ENCODE results near the gene NRCAM. TPM values are rescaled to one million over a fixed set of nuclear protein-coding genes. Genes with fewer than 3 reads are reported as not detected.

Gene NRCAM
- total RNA-seq, 1 experiment from 2014 or later = 2.7 TPM

- TF ChIP-seq, protein P1, sequence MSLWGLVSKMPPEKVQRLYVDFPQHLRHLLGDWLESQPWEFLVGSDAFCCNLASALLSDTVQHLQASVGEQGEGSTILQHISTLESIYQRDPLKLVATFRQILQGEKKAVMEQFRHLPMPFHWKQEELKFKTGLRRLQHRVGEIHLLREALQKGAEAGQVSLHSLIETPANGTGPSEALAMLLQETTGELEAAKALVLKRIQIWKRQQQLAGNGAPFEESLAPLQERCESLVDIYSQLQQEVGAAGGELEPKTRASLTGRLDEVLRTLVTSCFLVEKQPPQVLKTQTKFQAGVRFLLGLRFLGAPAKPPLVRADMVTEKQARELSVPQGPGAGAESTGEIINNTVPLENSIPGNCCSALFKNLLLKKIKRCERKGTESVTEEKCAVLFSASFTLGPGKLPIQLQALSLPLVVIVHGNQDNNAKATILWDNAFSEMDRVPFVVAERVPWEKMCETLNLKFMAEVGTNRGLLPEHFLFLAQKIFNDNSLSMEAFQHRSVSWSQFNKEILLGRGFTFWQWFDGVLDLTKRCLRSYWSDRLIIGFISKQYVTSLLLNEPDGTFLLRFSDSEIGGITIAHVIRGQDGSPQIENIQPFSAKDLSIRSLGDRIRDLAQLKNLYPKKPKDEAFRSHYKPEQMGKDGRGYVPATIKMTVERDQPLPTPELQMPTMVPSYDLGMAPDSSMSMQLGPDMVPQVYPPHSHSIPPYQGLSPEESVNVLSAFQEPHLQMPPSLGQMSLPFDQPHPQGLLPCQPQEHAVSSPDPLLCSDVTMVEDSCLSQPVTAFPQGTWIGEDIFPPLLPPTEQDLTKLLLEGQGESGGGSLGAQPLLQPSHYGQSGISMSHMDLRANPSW (CRISPR knock-in tag; conservative IDR thresholded peaks at IDR 0.05; ENCODE audit: low read depth) = no peak
Observed at GRCh38 chr7:108314049-108314448, 142.2 kb downstream of the NRCAM start (continued).

DNA sequence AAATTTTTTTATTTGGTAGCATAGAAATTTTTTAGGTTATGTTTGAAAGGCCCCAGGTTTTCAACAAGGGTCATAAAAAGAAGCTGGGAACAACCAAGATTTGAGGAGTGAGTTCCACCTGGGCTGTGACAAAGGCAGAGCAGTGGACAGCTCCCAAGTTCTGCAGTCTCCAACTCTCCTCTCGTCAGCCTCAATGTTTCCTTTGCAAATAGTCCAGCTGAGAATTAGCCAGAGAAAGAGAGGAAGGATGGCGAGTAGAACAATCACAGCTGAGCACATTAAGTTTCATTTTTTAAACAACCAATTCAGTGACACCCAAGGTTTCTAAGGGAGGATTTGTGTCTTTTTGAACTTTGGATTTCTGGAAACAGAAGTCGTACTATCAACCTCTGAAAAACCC lies 143.2 kb downstream of the NRCAM start:
- H3K27ac Mint-ChIP-seq = no peak overlapping the region
- H3K36me3 Mint-ChIP-seq = no peaks in the 10 kb centered on the region
- no peak overlapping the region for H3K4me3 Mint-ChIP-seq
- ATAC-seq = peak; percentile 47; the same call in 1 of the 2 replicates
- H3K27me3 Mint-ChIP-seq (ENCODE audit: low read depth) = no peaks in the 10 kb centered on the region
- ChIA-PET CTCF (interaction anchor here (0.5 kb wide), 1 partner anchor 132 kb away, joined by 4 read pairs; no protein-coding TSS in a partner anchor), POLR2A (no interaction called here)
- 0 out of 2 replicates have a peak, but pooled peaks cover 6% of the 10 kb centered on the region for H3K9me3 Mint-ChIP-seq
- no peak for TF ChIP-seq FOXK1 (CRISPR knock-in tag; IDR thresholded peaks at IDR 0.05)
- TF ChIP-seq, protein P2, sequence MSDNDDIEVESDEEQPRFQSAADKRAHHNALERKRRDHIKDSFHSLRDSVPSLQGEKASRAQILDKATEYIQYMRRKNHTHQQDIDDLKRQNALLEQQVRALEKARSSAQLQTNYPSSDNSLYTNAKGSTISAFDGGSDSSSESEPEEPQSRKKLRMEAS (CRISPR knock-in tag; IDR thresholded peaks at IDR 0.05) = no peak
- TF ChIP-seq NR2C2 (CRISPR knock-in tag; IDR thresholded peaks at IDR 0.05) = no peak
- no peak for TF ChIP-seq RORB (CRISPR knock-in tag; IDR thresholded peaks at IDR 0.05)
- TF ChIP-seq, protein P3, sequence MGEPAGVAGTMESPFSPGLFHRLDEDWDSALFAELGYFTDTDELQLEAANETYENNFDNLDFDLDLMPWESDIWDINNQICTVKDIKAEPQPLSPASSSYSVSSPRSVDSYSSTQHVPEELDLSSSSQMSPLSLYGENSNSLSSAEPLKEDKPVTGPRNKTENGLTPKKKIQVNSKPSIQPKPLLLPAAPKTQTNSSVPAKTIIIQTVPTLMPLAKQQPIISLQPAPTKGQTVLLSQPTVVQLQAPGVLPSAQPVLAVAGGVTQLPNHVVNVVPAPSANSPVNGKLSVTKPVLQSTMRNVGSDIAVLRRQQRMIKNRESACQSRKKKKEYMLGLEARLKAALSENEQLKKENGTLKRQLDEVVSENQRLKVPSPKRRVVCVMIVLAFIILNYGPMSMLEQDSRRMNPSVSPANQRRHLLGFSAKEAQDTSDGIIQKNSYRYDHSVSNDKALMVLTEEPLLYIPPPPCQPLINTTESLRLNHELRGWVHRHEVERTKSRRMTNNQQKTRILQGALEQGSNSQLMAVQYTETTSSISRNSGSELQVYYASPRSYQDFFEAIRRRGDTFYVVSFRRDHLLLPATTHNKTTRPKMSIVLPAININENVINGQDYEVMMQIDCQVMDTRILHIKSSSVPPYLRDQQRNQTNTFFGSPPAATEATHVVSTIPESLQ (CRISPR knock-in tag; IDR thresholded peaks at IDR 0.05) = no peak
- TF ChIP-seq HMGA2 (CRISPR knock-in tag; IDR thresholded peaks at IDR 0.05) = no peak
- TF ChIP-seq ETV6 (CRISPR knock-in tag; IDR thresholded peaks at IDR 0.05) = no peak
- TF ChIP-seq ZNF396 (CRISPR knock-in tag; IDR thresholded peaks at IDR 0.05; ENCODE audit: borderline replicate concordance) = no peak
- TF ChIP-seq TP53 (CRISPR knock-in tag; IDR thresholded peaks at IDR 0.05) = no peak
- TF ChIP-seq, protein P4, sequence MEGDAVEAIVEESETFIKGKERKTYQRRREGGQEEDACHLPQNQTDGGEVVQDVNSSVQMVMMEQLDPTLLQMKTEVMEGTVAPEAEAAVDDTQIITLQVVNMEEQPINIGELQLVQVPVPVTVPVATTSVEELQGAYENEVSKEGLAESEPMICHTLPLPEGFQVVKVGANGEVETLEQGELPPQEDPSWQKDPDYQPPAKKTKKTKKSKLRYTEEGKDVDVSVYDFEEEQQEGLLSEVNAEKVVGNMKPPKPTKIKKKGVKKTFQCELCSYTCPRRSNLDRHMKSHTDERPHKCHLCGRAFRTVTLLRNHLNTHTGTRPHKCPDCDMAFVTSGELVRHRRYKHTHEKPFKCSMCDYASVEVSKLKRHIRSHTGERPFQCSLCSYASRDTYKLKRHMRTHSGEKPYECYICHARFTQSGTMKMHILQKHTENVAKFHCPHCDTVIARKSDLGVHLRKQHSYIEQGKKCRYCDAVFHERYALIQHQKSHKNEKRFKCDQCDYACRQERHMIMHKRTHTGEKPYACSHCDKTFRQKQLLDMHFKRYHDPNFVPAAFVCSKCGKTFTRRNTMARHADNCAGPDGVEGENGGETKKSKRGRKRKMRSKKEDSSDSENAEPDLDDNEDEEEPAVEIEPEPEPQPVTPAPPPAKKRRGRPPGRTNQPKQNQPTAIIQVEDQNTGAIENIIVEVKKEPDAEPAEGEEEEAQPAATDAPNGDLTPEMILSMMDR (IDR thresholded peaks at IDR 0.05) = no peak
- H3K4me1 Mint-ChIP-seq = peaks cover 36% of the 10 kb centered on the region
- DNase-seq (ENCODE audit: low spot score) = no peak

DNA sequence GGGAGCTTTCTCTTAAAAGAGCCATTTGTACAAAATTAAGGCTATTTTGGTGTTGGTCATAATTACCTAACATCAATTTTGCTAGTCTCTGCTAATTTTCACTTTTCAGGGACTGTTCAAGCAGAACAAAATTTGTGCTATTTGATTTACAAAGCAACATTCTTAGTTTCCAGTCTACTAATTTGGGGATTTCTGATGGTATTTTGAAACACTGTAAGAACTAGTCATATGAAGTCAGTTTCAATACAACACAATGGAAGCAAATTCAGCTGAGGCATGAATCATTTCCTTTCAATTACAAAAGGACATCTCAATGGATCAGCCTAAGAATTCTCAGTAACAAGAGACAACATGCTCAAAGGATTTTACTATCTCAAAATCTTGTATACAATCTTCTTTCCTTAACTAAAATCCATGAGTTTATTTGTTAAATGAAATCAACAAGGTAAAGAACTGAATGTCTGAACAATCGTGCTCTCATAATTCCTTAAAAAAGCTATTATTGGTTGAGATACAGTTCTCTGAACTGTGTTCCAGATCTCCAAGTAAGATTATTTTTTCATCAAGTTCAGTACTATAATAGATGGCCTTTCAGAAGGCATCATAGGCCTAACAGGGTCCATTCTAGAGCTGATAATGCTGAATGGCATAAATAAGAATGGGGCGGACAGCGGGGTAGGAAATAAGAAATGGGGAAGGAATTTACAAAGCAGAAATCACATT lies 144.6 kb downstream of the NRCAM start:
- Mint-ChIP-seq H3K36me3 (no peaks in the 10 kb centered on the region), H3K27ac (no peak overlapping the region), H3K4me3 (no peak overlapping the region), H3K9me3 (0 out of 2 replicates have a peak, but pooled peaks cover 6% of the 10 kb centered on the region), H3K4me1 (peaks cover 46% of the 10 kb centered on the region), H3K27me3 (ENCODE audit: low read depth) (no peaks in the 10 kb centered on the region)
- DNase-seq (ENCODE audit: low spot score) (no peak), ATAC-seq (no peak)
- ChIA-PET CTCF (no interaction called here), POLR2A (interaction anchor here (1.2 kb wide), 1 partner anchor 9 kb away, joined by 3 read pairs; no protein-coding TSS in a partner anchor)
- no peak for TF ChIP-seq NFYB (CRISPR knock-in tag; conservative IDR thresholded peaks at IDR 0.05; ENCODE audit: low read depth)
- no peak for TF ChIP-seq ZNF532 (CRISPR knock-in tag; IDR thresholded peaks at IDR 0.05; ENCODE audit: borderline replicate concordance)
- no peak for TF ChIP-seq ATF2 (CRISPR knock-in tag; IDR thresholded peaks at IDR 0.05; ENCODE audit: borderline replicate concordance, low read depth)
- no peak for TF ChIP-seq JUN (CRISPR knock-in tag; IDR thresholded peaks at IDR 0.05)
